ENCODE results near the gene STAG1.
"Not testable (repeated sequence)": the region's sequence is repeated elsewhere in the genome, so short reads cannot be mapped to it uniquely, and the experiment has no call there.

STAG1 gene

DNA sequence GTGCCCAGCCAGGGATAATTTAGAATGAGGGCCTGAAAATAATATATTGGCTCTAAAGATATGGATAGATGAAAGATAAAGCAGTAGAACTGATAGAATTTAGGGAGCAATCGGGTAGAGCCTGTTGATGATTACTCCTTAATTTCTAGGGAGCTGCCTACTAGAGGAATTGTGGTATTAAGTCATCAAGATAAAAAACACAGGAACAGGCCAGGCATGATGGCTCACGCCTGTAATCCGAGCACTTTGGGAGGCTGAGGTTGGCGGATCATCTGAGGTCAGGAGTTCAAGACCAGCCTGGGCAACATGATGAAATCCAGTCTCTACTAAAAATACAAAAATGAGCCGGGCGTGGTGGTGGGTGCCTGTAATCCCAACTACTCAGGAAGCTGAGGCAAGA is 371.6 kb downstream of the STAG1 start:
- DNase-seq, result no peak

DNA sequence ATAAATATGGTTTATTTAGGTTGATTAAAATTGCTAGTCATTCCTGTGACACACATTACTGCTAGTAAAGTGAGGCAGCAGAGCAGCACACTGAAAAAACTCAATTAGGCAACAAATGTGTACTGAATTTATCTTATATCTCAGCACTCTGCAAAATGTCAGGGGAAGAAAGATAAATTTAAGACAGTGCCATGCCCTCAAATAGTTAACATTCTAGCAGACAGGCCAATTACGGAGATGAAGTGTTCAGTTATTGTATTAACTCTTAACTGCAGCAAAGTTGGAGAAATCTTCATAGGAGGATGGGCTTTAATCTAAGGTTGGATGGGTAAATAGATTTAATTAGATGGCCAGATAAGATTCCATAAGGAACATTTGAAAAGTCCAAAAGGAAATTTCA is 374.2 kb downstream of the STAG1 start:
- no peak for DNase-seq

DNA sequence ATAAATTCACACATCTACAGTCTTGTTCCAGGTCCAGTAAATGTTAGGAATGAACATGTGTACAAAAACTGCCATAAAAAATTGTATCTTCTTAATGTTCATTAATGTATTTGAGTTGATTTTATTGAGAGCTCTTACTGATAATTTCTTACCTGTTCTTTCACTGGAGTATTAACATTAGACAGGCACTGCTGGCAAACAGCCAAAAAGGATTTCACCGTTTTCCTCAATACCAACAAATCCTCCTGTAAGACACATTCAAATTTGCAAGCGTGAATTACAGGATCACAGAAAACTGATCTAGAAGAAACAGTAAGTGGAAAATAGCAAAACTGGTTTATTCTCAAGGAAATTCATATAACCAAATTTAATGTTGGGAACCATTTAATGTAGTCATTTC is 374.7 kb downstream of the STAG1 start:
- no peak for DNase-seq

DNA sequence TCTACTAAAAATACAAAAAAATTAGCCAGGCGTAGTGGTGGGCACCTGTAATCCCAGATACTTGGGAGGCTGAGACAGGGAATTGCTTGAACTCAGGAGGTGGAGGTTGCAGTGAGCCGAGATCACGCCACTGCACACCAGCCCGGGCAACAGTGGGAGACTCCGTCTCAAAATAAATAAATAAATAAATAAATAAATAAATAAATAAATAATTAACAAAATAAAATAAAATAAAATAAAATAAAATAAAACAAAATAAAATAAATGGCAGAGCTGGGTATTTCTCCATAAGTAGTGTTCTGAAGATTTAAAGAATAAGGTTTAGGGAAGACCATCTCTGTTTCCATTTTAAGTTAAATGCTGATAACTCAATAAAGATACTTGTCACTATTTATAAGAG is 376.4 kb downstream of the STAG1 start:
- DNase-seq, result not testable (repeated sequence)

DNA sequence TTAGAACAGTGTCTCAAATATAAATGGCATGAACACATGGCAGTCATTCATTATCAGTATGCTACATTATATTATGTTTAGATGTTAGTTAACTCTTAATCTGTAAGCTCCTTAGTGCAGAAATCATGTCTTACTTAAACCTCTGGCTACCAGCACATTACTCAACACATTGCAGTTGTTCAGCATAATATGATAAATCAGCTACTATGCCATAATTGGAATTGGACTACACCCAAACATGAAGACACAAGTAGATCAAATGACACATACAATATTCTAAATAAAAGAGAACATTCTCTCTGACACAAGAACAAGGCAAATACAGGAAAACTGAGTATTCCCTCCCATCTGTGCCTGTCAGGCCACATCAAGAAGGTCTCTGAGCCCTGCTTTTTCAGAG is 385.9 kb downstream of the STAG1 start:
- no peak for DNase-seq

DNA sequence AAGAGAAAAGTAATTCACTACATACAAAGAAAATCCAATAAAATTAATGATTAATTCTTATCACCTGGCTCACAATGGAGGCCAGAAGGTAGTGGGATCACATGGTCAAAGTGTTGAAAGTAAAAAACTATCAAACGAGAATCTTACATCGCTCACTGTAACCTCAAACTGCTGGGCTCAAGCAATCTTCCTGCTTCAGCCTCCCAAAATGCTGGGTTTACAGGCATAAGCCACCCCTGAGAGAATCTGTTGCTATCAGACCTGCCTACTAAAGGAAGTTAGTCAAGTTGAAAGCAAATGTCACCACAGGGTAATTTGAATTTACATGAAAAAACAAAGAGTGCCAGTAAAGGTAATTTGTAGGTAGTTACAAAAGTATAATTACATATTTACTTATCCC is 398.7 kb downstream of the STAG1 start:
- DNase-seq, result no peak

DNA sequence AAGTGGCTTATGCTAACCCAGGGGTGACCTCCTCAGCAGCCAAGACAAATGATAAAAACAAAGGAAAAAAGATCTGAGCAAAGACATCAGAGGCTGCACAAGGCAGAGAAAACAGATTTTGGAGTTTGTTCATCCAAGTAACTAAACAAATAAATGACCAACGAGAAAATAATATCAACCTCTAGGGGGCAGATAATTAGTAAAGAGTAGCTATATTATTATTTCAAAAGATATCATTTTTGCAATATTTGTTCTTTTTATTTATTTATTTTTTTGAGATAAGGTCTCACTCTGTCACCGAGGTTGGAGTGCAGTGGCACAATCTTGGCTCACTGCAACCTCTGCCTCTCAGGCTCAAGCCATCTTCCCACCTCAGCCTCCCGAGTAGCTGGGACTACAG is 400.3 kb downstream of the STAG1 start:
- DNase-seq, result no peak

DNA sequence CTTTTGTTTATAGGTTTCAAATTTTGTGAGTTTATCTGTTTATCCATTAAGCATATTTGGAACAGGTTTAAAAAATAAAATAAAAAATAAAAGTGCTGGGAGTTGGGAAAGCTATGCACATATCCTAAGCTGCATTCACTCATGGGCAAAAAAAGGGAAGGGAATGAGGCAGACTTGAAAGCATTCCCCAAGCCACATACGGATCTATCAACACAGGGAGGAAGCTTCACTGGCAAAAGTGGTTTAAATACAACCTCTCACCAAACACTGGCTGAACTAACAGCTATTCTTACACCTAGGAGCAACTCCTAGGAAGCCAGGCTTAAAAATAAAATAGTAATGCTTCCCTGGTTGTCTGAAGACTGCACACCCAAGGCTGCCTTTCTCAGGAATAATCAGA is 400.8 kb downstream of the STAG1 start:
- no peak for DNase-seq

DNA sequence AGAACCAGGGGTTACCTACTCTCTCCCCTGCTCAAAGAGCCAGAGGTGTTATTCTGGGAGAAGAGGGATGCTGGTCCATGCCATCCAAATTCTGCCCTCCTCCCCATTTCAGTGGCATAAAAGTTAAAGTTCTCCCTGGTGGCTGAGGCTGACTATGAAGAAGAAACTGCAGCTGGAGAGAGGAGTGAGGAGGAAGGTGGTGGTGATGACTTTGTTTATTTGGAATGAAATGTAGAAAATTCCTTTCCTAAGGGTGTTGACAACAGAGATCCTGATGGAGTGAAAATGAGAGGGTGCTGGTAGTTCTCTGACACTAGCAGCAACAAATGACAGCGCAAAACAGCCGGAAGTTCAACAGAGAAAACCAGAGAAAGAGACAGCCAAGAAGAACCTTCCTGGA is 401.6 kb downstream of the STAG1 start:
- DNase-seq, result no peak

DNA sequence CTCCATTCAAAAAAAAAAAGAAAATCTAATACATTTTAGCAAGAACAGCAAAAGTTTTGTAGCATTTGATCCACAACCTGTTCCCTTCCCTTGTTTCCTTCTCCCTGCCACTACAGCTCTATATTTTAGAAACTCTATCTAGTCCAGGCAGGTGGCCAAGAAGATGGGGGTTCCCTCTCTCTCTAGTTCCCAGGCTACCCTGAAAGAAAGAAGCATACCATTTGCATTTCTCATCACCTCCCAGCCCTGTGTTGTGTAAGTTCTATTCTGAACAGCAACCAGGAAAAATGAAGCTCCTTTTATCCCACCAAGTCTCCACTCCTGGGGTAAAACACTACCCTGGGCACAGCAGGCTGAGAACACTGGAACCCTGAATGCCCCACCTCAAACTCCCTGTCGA is 402.0 kb downstream of the STAG1 start:
- no peak for DNase-seq

DNA sequence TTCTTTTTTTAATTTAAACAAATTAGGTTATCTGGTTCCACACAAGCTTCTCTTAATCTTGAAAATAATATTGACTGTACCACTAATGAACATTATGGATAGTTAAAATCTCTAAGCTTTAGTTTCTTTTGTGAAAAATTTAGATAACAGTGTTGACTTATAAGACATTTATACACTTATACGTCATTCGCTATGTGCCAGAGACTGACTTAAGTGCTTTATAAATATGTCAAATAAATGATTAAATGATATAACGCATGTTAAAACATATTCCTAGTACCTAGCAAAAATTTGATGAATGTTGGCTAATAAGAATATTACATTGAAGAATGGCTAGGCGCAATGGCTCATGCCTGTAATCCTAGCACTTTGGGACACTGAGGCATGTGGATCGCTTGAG is 405.7 kb downstream of the STAG1 start:
- DNase-seq, result no peak

DNA sequence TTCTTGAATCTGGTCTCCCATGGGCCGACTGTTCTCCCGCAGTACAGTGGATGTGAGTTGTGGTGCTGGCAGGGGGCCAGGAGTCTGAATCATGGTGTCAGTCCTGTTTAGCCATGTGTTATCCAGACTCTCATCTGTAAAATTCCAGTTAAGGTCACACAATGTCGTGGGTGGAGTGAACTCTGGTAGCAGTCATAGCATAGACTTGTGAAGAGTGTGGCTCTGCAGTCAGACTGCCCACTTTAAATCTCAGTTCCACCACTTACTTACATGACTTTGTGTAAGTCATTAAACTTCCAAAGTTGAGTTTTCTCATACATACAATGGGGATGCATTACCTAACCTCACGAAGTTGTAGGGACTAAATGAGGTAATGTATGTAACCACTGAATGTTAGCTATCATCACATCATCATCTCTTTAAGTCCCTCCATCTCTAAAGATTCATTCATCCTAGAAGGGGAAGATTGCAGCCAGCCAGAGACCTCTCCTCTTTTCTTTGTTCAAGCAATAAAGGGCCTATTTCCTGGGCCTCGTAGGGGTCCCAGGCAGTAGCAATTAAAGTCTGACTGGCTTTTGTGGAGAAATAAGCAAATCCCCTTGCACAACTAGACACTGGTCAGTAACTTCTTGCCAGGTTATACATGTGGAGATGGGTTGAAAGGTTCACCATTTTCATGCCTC is 408.2 kb downstream of the STAG1 start:
- DNase-seq, result no peak

DNA sequence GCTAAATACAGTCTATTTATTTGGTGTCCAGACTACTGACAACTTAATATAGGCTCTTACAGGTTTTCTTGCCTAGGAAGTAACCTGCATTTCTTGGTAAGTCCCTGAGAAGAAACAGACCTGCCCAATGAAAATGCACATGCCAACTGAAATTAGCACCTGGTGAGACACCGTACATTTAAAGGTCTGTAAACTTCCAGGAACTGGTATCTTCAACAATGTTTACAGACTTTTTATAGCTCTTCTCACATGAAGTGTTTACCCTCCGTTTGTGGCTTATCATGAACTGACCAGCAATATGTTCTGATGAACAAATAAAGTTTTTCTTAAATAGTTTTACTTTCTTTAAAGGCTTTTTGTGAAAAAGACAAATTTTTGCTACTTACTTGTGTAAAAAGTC is 408.7 kb downstream of the STAG1 start:
- DNase-seq, result no peak

DNA sequence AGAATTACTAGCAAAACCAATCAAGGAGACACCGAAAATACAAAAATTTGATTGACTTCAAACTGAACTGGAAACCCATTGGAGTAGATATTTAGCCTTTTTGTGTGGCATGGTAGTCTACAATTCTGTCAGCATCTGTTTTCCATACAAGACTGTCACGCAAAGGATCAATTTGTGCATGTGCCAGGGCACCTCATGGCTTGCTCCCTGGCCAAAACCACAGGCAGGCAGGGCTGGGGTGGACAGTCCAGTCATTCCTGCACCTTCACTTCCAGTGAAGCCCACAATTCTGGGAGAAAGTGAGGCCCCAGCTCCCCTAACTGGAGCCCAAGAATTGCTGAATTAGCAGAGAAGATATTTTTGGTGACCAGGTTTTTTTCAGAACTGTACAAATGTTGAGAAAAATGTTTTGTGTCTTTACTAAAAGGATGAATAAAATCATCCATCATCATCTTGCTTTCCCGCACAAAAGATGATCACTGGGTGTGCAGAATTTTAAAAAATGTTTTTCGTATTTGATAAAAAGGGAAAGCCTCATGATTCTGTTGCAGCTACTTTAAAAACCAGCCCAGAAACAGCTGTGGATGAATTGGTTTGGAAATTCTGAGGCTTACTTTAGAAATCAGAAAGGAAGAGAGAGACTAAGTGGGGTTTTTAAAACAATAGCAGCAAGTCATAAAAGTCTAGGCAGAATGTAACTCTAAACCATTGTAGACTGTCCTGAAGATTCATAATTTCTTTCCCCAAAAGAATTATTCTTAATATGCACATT is 415.7 kb downstream of the STAG1 start:
- no peak for DNase-seq

DNA sequence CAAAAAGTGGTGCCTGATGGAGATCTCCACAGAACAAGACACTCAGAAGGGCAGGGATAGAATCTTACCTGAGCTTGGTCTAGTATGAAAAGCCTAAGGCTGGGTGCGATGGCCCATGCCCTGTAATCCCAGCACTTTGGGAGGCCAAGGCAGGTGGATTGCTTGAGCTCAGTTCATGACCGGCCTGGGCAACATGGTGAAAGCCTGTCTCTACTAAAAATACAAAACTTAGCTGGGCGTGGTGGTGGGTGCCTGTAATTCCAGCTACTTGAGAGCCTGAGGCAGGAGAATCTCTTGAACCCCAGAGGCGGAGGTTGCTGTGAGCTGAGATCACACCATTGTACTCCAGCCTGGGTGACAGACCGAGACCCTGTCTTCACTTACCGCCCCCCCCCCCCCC is 417.5 kb downstream of the STAG1 start:
- DNase-seq, result not testable (repeated sequence)

DNA sequence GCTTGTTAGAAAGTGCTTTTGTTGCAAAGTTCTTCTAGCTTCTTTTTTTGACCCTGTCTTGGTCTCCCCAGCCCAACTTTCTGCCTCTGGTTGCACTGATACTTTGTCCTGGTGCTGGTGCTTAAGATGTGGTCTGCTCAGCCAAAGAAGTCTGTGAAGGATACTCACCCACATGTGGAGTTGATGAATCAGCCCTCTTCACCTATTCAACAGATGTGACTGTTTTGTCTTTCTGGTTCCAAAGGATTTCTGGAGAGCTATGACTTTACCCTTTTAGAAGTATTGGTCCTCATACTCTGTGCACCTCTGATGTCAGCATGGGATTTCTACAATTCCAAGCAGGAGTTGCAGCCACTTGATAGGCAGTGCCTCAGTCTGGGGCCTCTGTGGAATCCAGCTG is 418.0 kb downstream of the STAG1 start:
- DNase-seq, result no peak

DNA sequence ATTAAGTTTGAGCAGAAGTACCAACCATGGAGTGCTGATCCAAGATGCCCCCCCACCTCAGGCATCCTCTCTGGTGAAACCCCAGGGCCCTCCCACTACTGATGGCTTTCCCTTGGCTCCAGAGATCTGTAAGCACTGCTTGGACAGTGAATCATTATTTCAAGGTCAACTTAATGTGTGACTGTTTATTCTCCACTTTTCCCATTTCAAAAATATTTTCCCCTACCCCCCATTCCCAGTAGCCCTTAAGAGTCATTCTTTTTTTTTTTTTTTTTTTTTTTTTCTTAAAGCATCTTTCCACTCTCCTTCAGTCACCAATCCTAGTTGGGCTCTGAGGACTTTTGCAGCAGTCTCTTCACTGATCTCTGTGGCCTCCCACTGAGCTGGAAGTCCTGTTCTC is 419.4 kb downstream of the STAG1 start:
- DNase-seq, result no peak

DNA sequence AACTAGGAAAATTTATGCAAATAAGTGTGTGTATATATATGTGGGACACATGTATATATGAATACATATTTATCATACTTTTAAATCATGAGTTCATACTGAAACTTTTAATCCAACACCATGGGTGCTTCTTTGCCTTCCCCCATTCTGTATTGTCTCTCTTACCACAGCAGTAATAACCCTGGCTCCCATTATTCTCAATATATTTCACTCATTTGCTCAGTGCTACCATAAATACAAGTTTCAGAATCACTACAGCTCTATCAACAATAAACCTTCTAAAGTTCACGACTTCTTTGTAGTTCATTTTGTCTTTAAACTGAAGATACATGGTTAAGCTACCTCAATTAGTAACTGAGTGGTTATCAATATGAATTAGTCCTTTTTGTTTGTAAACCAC is 419.9 kb downstream of the STAG1 start:
- no peak for DNase-seq

DNA sequence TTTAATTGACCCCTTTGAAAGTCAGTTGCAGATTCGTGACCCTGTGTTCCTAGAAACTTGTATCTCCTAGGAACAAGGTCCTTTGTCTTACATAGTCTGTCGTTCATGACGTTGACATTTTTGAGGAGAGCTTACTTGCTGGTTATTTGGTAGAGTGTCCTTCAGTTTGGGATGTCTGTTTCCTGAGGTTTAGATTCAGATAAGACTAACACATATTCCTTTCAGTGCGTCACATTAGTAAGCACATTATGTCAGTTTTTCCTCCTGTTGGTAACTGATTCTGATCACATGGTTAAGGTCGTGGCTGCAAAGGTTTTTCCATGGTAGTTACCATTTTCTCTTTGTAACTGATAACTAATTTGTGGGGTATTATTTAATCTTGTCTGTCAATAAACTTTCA is 421.3 kb downstream of the STAG1 start:
- no peak for DNase-seq

DNA sequence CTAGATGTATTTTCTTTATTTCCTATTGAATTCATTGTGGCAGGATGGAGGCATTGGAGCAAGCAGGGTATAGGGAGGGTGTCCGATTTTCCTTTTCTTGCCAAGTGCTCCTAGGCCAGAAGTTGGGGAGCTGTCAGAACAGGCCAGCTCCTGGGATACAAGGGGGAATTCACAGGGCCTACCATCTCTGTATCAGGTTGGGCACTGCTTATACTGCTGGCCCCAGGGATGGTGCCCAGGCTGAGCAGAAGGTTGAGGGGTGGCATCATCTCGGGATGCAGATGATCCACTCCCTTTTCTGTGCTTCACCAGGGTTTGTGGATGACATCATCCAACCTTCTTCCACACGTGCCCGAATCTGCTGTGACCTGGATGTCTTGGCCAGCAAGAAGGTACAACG is 422.6 kb downstream of the STAG1 start:
- DNase-seq, result no peak

DNA sequence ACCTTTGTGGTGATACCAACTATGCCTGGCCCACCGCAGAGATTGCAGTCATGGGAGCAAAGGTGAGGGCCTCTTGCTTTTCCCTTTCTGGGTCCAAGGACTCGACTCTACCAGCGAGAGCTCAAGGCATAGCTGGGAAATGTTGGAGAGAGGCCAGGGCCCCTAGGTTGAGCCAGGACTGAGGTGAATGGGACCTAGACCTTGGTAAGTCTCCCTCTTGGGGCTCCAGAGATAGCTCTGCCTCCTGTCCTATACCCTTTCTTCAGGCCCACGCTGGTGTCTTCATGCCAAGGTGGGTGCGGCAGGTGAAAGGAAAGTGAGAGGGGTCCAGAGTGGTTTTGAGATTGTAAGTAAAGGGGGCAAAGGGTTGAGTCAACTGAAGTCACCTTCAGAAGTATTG is 424.5 kb downstream of the STAG1 start:
- no peak for DNase-seq

DNA sequence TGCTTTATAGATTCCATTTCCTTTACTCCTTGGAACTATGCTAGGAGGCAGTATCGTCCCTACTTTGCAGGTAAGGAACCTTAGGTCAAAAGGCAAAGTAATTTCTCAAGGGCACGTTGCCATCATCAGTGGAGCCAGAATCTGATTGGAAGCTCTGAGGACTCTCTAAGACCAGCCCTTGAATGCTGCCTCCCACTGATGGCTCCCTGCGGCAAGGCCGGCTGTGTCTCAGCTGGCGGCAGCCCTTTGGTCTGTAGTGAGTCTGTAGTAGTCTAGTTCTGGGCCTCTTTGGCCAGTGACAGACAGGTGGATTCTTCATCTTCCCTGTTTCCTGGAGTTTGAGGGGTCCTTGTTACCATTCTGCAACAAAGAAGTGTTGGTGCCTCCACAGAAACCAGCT is 425.9 kb downstream of the STAG1 start:
- no peak for DNase-seq

DNA sequence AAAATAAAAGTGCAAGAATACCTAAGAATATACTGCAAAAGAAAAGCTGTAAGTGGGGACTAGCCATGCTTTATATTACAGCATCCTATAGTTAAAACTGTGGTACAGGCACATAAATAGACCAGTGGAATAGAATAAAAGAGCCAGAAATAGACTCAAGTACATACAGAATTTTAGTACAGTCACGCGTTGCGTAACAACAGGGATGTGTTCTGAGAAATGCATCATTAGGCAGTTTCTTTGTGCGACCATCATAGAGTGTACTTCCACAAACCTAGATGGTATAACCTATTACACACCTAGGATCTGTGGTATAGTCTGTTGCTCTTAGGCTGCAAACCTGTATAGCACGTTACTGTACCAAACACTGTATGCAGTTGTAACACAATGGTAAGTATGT is 440.2 kb downstream of the STAG1 start:
- no peak for DNase-seq

DNA sequence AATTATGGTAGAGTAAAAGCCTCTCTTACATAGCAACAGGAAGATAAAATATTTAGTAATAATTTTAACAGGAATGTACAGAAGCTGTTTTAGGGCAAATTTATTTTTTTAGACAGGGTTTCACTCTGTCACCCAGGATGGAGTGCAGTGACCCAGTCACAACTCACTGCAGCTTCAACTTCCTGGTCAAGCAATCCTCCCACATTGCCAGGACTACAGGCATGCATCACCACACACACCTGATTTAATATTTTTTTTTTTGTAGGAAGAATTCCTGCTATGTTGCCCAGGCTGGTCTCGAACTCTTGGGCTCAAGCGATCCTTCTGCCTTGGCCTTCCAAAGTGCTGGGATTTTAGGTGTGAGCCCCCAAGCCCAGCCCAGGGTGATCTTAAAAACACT is 440.9 kb downstream of the STAG1 start:
- no peak for DNase-seq

DNA sequence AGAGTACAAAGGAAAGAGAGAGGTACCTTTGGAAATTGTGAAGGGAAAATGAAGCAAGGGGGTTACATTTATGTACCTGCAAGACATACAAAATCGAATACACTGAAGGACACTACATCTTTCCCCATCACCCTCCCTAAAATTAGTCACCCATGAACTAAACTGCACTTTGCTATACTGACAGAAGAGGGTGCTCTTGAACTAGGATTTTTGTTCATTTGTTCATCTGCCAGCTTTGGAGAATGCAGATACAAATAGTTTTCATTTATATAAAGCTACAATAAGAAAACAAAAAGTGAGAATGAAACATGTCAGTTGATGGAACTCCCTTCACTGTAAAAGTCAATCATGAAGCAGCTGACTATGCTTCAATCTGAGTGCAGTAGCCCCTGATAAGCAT is 446.3 kb downstream of the STAG1 start:
- no peak for DNase-seq
